ENCODE data around the gene XPO6.

XPO6 gene

DNA sequence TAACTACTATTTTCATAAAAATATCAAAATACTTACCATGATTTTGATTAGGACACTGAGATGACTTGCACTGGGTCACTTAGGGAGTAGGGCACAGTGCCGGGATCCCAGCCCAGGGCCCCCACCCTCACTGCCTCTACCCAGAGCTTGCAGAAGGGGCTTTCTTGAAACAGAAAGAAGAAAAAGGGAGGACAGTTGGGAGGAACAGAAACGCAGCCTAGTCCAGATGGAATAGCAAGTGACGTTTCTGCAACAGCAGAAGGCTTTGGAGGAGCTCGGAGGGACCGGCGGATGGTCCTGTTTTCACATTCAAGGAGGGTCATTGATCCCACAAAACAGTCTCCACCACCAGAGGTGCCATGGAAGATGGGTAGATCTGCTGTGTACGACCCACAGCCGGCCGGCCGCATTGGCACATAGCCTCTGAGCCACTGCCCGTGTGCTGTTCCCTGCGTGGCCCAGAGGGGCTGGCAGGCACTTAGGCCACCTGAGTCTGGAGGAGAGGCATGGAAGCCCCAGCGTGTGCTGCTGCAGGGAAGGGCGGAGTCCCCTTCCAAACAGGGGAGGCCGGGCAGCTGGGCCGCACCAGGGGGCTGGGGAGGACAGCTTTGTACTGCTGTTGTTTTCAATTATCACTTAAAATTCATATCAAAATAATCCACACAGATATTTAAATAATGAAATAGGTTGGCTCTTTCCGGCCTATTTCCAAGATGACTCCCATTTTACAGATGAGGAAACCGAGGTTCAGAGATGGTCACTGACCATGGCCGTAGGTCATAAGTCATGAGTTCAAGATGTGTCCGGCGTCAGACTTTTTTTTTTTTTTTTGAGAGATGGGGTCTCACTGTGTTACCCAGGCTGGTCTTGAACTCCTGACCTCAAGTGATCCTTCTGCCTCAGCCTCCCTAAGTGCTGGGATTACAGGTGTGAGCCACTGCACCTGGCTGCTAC, 125.3 kb downstream of the XPO6 start:
- DNase-seq = no peak

DNA sequence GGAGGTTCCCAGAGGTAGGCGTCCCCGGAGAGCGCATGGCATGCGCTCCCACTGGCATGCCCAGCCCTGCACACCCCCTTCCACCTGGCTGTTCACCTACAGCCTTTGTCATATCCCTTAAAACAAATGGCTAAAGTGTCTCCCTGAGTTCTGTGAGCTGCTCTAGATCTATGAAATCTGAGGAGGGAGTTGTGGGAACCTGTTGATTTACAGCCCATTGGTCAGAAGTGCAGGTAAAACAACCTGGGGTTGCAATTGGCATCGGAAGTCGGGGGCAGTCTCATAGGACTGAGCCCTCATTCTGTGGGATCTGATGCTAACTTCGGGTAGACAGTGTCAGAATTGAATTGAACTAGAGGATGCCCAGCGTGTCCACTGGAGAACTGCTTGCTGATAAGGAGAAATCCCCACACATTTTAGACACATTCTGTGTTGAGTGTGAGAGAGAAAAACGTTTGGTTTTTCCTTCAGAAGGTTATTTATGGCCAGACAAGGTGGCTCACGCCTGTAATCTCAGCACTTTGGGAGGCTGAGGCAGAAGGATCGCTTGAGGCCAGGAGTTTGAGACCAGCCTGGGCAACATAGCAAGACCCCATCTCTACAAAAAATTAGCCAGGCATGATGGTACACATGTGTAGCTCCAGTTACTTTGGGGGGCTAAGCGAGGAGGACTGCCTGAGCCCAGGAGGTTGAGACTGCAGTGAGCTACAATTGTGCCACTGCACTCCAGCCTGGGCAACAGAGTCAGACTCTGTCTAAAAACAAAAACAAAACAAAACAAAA, 126.2 kb downstream of the XPO6 start:
- DNase-seq = no peak

DNA sequence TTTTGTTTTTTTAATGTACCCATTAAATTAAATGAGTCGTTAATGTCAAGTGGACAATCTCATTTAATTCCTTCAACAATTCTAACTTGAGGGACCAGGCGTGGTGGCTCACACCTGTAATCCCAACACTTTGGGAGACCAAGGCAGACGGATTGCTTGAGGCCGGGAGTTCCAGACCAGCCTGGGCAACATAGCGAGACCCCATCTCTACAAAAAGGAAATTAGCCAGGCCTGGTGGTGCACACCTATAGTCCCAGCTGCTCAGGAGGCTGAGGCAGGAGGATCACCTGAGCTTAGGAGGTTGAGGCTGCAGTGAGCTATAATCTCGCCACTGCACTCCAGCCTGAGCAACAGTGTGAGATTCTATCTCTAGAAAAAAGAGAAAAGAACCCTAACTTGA, 127.6 kb downstream of the XPO6 start:
- DNase-seq = no peak

DNA sequence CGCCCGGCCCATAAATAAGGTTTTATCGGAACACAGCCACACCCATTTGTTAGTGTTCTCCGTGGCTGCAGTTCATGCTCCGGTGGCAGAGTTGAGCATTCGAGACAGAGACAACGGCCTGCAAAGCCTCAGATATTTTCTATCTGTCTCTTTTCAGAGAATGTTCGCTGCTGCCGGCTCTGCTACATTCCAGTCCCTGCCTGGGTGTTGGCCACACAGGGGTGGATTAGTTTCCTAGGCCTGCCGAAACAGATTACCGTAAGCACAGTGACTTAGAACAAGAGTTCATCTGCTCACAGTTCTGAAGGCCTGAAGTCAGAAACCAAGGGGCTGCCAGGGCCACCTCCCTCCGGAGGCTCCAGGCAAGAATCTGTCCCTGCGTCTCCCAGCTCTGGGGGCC, 129.1 kb downstream of the XPO6 start:
- DNase-seq = no peak

DNA sequence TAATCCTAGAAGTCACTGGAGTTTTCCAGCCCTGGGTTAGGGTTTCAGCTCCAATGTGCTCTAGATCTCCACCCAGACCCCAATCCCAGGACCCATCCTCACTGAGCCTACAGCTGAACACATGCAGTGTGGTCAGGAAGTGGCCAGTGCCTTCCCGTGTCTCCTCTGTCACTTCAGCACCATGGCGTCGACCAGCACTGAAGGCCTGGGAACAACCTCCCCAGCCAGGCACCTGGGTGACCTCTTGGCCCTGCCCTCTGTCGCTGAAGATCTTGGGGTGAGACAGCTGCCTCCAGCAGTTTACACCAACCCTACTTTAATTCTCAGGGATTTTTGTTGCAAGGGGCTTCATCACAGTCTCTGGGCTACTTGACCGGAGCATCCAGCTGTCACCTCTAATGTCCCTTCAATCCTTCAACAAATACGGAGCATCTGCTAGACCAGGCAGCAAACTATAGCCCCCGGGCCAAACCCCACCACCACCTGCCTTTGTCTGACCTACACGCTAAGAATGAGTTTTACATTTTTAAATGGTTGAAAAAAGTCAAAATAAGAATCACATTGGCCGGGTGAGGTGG, 130.3 kb downstream of the XPO6 start:
- DNase-seq = no peak

DNA sequence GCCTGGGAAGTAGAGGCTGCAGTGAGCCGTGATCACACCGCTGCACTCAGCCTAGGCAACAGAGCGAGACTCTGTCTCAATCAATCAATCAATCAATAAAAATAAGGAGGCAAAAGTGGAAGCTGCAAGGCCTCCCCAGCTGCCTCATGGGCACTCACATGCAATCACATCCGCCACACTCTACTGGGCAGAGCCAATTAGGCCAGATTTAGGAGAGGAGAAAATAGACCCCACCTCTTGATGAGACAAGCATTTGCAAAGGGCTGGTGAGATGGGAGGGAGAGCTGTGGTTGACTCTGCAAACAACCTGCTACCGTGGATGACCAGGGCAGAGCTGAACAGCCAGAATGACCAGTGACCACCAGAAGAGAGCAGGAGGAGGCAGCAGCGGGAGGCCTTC, 133.5 kb downstream of the XPO6 start:
- no peak for DNase-seq

DNA sequence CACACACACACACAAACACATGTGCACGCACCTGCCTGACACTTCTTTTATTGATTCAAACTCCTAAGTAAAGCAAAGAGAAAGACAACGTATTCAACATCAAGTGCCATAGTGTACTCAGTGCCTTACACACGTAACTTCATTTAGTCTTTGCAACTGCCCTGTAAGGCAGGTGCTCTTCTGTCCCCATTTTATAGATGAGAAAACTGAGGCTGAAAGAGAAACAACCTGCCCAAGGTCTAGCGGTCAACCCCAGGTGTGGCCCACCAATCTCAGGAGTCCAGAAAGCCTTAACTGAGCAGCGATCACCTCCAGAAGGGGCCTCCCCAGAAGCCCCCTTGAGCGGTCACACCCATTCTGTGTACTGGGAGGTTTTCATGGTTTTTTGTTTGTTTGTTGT, 137.9 kb downstream of the XPO6 start:
- no peak for DNase-seq

DNA sequence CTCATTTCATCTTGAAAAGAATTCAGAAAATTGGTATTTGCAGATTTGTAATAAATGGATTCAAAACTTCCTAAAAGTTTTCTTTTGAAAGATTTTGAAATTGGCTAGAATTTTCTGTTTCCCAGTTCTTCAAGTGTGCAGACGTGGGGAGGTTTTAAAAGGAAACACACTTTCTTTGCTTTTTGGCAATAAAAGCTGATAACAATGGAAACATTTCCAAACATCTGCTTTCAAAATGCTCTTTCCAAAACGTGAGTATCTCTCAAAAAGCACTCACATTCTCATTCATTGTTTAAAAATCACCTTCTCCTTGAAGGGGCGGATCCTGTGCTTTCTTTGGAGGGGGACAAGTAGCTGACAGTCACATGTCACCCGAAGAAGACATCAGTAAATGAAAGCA, 139.7 kb downstream of the XPO6 start:
- no peak for DNase-seq

DNA sequence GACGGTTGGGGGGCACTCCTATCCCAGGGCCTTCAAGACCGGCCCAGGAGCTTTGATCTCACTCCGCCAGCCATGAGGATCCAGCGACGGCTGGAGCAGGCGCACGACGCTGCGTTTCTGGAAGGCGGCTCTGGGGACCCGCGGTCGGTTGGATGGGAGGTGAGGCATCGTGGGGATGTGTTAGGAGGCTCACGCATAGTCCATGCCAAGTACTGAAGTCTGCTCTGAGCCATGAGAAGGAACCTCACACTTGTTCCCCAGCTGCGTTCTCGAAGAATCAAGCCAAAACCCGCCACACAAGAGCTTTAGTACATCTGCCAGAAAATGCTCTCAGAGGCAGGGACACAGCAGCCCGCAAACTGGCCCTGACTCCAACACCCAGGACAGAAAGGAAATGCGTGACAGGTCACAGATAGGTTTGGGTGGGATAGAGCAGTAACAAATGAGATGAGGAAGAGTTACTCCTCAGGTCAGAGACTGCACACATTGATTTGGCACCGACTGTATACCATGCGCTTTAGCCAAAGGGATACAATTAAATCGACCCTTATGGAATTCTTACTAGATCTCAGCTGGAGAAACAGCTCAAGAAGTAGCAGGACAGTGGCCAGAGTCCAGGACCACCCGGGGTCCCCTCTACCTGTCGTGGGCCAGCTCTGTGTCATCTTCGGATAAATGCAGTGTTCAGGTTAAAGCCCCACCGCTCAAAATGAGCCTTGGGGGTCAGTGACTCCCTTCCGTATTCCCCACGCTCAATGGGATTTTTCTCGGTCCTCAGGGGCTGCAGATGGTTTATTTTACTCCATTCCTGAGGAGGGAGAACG, 141.6 kb downstream of the XPO6 start:
- no peak for DNase-seq

DNA sequence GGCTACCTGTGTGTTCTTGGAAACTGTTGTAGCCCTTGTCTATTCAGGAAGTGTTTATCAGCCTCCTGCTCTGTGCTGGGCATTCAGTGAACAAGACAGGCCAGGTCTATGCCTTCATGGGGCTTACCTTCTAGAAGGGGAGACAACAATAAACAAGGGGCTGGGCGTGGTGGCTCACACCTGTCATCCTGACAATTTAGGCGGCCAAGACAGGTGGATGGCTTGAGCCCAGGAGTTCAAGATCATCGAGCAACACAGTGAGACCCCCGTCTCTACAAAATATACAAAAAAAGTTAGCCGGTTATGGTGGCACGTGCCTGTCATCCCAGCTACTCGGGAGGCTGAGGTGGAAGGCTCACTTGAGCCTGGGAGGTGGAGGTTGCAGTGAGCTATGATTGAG, 142.8 kb downstream of the XPO6 start:
- no peak for DNase-seq

DNA sequence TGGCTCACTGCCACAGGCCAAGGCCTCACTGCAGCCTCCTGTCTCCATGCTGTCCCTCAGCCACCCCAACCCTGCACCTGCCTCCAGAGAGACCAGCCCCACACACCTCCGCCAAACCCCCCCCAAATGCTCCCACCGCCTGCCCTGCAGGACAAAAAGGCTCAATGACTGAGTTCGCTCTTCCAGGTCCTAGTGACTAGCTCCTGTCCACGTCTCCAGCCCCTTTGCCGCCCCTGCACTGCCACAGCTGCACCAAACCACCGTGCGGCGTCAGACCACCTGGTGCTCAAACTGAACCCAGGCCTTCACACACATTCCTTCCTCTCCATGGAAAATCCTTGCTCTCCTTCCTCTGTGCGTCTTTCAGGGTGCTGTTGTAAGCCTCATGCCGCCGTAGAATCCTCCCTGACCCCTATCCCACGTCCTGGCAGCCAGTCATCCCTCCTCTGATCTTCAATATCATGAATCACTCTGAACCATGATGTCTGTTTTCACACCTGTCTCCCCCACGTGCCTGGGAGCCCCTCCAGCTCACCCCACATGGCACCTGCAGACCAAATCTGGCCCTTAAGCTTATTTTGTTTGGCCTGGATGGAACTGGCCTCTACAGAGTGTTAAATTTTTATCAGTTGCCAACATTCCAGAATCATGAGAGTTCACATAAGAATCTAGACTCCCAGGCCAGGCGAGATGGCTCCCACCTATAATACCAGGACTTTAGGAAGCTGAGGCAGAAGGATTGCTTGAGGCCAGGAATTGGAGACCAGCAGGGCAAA, 144.0 kb downstream of the XPO6 start:
- no peak for DNase-seq

DNA sequence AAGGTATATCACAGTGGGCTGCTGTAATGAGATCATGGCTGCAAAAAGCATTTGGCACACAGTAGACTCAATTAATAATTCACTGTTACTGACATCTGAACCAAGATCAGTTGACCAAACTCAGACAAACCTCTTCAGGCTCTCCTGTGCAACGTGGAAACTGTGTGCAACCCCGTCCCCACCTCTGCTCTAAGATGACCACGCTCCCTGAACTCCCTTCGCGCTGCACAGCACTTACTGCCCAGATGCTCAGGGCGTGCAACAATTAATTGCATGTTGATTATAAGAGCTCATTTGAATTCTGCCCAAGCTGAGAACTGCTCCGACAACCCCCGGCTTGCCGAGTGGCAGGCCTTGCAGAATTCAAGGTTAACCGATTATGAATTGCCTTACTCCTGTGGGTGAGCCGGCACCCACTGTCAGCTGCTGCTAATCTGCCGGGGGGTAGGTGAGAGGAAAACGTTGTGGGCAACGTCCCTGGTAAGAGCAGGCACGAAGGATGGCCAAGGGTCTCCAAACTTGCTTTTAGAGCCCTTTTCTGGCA, 147.0 kb downstream of the XPO6 start:
- DNase-seq = no peak

DNA sequence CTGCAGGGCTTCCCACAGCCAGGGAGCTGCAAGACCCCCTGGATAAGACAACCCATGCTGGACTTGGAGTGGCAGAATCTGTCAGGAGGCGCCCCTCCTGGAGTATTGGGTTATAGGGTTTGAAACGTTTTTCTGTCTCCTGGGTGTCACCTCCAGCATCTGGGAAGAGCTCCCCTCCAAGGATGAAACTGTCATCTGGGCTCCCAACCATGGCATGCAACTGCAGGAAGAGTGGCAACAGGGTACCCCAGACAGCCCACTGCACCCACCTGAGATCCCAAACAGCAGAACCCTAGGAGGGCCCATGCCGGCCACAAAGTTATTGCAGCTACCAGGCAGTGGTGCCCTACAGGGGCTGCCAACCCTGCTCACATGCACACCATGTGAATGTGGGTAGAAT, 147.6 kb downstream of the XPO6 start:
- no peak for DNase-seq

DNA sequence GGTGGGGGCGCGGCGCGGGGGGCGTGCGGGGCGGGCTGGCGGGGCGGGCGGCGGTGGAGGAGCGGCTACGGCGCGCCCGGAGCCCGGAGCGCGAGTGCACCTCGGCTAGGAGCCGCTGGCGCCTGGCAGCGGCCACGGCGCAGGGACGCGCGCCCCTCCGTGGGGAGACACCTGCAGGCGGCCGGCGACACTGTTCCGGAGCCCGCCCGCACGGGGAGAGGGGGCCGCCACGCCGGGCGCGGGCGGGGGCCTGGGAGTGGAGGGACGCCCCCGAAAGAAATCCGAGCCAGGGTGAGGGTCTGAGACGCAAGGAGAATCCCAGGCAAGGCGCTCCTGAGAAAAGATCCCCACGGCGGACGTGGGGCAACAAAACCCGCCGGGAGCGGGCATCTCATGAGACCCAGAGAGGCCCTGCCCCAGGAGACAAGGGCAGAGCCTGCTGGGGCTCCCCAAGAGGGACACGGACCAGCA, 148.1 kb downstream of the XPO6 start, which contains the start of gene GSG1L:
GSG1L (minus strand) TSS at position 124 of the 471 bp plus-strand sequence. CDS start 290 bp downstream, outside the sequence.
- DNase-seq = no peak

DNA sequence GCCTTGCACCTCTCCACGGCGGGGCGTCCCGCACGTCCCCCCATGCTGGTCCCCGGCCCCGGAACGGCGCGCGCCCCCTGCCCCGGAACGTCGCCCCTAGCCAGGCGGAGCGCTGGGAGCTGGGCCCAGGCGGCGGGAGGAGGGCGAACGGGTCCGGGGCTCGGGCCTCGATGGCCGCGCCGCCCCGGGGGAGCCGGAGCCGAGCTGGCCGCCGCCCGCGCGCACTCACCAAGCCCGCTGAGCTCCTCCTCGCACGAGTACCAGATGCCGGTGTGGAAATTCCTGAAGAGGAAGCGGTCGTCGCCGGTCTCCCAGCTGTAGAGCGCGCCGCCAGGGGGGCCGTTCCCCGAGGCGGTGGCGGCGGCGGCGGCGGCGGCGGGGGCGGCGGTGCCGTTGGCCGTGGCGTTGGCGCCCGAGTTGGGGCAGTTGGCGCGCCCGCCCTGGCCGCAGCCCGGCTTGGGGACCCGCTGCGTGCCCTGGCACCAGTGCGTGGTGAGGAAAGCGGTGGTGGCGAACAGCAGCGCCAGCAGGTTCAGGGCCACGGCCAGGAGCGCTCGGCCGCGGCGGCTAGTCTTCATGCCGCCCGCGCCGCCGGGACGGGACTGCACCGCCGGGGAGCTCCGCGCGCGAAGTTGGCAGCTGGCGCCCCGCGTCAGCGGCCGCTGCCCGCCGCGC, 148.8 kb downstream of the XPO6 start:
- DNase-seq = no peak

DNA sequence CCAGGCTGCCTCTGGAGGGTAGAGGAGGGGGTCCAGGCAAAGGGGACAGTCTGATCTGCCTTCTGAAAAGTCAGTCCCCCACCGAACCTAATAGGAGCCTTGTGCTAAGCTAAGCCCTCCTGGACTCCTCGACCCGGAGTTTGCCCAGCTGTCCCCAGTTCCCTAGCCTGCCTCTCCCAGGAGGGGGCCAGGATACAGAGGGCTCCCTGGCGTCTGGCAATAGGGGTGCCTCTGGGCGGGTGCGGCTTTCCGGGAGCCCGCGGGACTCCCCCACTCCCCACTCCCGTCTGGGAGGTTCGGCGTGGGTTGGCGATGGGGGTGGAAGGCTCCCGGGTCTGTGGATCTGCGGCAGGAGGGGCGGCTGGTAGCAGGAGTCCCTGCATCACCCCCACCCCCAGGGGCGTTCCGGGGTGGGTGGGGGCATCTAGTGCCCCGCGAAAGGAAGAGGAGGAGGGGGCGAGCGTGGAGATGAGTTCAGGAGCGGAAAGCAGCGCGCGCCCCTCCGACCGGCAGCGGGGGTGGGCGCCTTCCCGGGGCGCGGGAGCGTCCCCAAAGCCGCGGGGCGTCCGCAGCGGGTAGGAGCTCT, 149.4 kb downstream of the XPO6 start:
- no peak for DNase-seq

DNA sequence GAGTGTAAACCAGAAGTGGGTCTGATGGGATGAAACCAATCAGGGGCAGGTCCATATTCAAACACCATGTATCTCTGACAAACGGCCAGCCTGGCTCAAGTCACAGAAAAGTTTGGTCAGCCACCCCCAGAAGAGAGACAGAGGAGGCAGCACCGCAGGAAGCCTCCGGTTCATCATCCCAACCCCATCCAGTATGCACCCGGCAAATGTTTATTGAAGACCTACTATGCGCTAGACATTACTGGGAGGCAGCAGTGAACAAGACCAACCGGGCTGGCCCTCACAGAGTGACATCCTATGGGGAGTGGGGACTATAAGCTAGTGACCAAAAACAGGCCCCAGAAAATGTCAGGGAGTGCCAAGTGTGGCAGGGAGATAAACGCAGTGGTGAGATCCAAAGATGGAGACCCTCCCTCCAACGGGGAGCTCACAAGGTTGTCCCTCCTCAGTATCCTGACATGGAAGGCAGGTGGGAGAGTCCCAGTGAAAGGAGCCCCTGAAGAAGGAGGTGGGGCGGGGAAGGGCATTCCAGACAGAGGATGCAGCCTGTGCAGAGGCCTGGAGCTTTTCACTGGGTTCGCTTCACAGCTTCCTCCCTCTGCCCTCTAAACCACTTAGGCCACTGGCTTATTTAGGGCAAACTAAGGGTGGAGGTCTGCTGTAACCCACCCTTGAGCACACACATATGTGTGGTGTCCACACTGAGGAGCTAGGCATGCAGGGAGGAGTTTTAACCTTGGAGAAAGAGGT, 150.2 kb downstream of the XPO6 start:
- DNase-seq = no peak

DNA sequence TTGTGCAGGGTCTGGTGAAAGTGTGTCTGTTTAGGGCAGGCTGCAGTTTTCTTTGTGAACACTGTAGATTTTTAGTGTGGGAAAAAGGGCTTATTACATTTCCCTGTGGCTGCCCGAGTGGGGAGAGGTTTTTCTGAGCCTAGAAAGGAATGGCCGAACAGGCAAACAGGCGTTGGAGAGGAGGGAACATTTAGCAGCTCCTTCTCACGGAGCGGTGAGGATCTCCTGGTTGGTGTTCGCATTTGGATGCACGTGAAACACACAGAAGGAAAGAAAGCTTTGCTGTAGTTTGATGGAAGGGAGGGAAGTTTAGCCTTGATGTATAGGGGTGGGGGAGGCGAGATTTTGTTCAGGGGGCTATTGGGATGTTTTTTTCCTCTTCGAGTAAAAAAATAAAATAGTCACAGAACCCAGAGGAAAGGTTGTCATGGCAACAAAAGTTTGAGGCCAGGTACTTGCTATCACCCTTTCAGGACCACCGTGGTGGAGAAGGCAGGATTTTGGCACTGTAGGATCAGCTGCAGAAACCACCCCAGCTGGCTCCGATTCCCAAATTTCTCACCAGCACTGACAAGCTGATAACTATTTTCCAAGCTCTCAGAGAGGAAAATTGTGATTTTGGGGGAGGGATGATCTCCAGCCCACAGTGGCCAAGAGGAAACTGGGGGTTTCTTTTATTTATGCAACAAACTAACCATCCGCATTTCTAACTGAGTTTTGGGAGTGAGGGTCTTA, 151.8 kb downstream of the XPO6 start:
- DNase-seq = no peak

Measured in activated effector memory CD4-positive, alpha-beta T cell treated with anti-CD3 and anti-CD28 coated beads, Interleukin-2, amount 50 U/mL, for 16 hours (primary cell).